MG63 (cell line): ENCODE measurements around the gene CDS2. TPM values are rescaled to one million over a fixed set of nuclear protein-coding genes. Genes with fewer than 3 reads are reported as not detected.
A peak's percentile ranks its signal among the peaks of the same experiment; 100 is the strongest.

Experiments used
- DNase-seq: peaks from one replicate; pipeline ENCODE4 v3.0.0-alpha.2; 2020
- H3K27me3 ChIP-seq: fragments of 250-450 bp; sonication (Bioruptor Pico); 2 replicates; pipeline ENCODE4 v1.5.1; 2020; ENCODE audit warnings: mild to moderate bottlenecking, moderate library complexity
- H3K36me3 ChIP-seq: fragments of 250-450 bp; sonication (Bioruptor Pico); 2 replicates; pipeline ENCODE4 v1.5.1; 2020; ENCODE audit warnings: mild to moderate bottlenecking, moderate library complexity
- H3K4me3 ChIP-seq: fragments of 250-450 bp; sonication (Bioruptor Pico); 2 replicates; pipeline ENCODE4 v1.5.1; 2020; ENCODE audit warnings: mild to moderate bottlenecking, moderate library complexity
- H3K9me3 ChIP-seq: fragments of 250-450 bp; sonication (Bioruptor Pico); 2 replicates; pipeline ENCODE4 v1.5.1; 2020; ENCODE audit warnings: mild to moderate bottlenecking, moderate library complexity
- total RNA-seq: library from RNA; depleted of rRNA; stranded (reverse); fragments of >200 nt; shearing (Covaris generic); gene quantifications from 2 replicates; pipeline ENCODE4 v1.2.3, GENCODE V29; 2014; ENCODE audit warnings: low replicate concordance

Gene CDS2
- total RNA-seq, 1 experiment from 2014 or later: 4.0 TPM

DNA sequence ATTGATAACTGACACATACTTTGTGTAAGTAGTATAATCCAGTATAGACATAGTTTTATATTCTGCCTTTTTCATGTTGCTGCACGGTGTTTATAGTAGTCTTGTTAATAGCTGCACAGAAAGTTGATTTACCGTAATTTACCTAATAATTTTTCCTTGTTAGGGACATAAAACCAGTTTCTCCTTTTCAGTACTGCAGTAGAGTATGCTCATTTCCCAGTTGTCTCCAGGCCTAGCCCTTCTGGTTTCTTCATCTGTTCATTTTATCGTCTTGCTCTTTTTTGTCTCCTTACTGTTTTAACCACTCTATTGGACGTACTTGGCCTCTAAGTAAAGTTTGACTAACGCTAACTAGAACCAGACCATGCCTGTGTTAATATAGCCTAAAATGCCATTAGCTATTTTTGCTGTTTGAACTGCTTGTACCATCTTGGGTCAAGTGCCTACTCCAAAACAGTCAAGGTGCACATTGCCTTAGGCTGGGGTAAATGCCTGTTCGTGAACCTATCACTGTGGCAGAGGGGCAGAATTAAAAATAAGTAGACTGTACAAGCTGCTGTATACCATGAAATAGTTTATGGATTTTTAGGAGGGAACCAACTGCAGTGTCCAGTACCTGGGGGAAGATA lies 34.8 kb downstream of the CDS2 start:
- no peaks in the 10 kb centered on the region; the same call in 1 of the 2 replicates for H3K9me3 ChIP-seq

DNA sequence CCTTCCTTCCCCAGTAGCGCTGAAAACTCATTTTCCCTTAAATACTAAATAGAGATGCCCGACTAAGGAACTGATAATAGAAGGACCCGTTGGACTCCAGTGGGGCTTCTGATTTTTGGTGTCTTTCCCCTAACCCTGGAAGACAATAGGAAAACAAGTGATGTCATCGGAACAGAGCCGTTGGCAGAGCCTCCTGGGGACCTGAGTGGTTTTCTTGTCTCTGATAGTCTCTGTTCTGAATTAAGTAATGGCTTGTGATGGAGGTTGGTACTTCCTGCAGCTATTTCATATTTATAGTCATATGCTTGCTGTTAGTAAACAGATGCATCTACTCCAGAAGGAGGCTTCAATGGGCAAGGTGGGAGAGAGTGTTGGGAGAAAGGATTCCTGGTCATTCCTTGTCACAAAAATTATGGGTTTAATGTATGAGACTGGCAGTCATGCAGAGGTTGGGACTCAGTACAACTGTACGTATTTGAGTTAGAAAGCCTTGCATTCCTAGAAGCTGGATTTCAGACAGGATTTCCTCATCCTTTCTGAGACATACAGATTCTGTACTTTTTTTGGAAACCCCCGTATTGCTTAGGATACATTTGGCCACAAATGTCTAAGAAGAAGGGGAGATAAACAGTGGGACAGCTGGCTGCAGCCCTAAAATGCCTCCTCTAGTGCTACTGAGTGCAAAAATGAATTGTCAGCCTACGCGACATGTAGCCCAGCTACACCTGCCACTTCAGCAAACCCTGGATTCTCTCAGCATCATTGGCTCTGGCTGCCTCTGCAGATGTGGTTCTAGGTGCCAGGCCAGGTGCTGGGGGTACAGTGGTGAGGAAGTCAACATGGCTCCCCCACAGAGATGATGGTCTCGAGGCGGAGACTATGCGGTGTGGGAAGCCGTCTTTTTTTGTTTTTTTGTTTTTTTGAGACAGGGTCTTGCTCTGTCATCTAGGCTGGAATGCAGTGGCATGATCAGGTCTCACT lies 38.1 kb downstream of the CDS2 start:
- no peaks in the 10 kb centered on the region for H3K27me3 ChIP-seq
- no peaks in the 10 kb centered on the region for H3K36me3 ChIP-seq
- no peak overlapping the region for H3K4me3 ChIP-seq
- DNase-seq: no peak
- no peaks in the 10 kb centered on the region; the same call in 1 of the 2 replicates for H3K9me3 ChIP-seq

More for the DNA sequence above, 34.8 kb downstream of the CDS2 start:
- Histone ChIP-seq H3K27me3 (no peaks in the 10 kb centered on the region), H3K36me3 (no peaks in the 10 kb centered on the region), H3K4me3 (no peak overlapping the region)
- no peak for DNase-seq

DNA sequence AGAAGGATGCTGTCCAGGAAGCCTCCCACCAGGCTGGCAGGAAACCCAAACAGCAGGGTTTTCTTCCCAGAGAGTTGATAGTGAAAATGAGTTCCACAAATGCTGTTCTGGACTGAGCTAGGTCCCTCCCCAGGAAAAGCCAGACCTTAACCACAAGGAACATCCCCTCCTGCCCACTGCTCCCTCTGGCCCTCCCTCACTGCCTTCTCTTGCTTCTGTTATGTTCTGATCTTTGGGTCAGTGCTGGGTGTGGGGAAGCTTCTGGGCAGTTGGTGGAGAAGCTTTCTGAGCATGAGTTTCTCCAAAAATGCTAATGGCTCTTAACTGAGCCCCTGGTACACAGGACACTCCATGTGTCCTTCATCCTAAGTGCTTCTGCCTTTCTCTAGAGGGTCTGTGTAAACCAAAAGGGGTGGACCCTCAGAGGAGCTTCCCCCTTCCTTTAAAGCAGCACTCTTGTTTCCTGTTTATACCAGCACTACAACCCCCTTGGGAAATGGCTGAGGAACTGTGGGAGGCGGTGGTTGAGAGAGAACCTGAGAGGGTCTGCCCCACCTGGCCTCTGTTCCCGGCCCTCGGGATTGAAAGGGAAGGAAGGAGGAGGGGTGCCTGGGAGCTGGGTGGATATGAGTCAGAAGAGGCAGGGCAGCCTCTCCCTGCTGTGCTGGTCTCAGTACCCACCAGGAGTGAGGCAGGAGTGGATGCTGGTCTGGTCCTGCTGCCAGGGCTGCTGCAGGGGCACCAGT lies 42.0 kb downstream of the CDS2 start:
- H3K4me3 ChIP-seq: no peak overlapping the region

DNA sequence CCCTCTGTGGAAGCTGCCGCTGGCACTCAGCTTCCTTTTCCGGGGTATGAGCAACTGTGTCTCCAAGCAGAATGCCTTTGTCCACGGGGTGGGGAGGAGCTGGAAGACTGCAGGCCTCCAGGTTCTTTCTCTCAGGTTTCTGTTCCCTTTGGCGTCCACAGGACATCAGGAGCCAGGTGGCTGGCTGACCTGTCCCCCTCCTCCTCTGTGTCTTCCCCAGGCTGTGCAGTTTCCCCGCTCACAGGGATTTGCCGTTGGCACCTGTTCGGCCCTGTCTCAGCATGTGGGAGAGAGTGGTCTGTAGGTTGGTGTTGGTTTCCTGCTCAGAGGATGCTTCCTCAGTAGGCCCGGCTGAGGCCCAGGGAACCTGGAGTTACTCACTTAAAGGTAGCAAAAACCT lies 43.5 kb downstream of the CDS2 start:
- Histone ChIP-seq H3K27me3 (no peaks in the 10 kb centered on the region), H3K4me3 (no peak overlapping the region), H3K9me3 (no peaks in the 10 kb centered on the region), H3K36me3 (no peaks in the 10 kb centered on the region)
- DNase-seq: no peak

More for the DNA sequence above, 42.0 kb downstream of the CDS2 start:
- no peaks in the 10 kb centered on the region for H3K27me3 ChIP-seq
- no peaks in the 10 kb centered on the region for H3K9me3 ChIP-seq
- no peaks in the 10 kb centered on the region for H3K36me3 ChIP-seq
- DNase-seq: peak; percentile 40

DNA sequence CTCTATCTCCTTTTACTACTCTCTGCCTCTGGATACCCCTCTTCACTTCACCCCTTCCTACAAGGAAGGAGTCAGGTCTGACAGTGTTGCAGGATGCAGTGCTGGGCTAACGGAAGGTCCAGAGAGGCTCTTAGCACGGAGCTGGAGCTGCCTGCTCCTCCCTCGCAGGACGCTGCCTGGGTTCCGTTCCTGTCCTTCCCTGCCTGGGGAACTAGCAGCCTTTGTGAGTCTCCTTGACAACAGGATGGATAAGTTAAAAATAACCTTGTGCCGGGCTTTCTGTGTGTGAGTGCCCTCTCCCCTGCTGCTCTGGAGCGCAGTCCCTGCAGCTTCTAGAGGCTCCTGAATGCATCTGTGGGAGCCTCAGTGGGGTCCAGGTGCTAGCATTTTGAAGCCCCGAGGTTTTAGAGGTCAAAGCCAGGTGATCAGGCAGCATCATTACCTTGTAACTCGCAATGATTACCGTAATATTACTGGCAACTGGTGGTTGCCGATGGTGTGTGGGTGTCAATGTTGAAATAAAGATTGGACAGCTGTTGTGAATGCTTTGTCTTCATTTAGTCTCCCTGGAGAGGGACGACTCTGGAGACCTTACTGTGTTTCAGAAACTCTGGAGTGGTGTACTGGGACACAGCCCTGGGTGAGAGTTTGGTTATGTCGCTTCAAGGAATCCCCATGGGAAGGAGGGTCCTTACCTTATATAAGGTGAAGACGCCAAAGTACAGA lies 44.4 kb downstream of the CDS2 start:
- no peak for DNase-seq
- no peak overlapping the region for H3K4me3 ChIP-seq
- H3K9me3 ChIP-seq: no peaks in the 10 kb centered on the region
- H3K27me3 ChIP-seq: no peaks in the 10 kb centered on the region
- no peaks in the 10 kb centered on the region for H3K36me3 ChIP-seq

DNA sequence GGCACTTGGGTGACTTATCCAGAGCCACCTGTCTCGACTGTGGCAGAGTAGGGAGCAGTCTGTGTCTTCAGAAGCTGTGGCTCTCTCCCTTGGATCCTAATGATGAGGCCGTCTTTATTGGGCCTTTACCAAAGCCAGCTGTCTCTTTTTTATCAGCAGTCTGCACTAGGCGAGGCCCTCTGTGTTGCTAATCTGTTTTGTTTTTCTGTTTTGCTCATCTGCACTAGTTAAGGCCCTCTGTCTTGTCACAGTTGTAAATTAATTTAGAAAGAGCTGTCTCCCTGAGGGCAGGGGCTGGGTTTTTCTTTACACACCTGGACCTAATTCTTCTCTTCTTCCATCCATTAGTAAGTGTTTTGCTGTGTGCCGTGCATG lies 45.0 kb downstream of the CDS2 start:
- DNase-seq: no peak
- H3K9me3 ChIP-seq: no peaks in the 10 kb centered on the region
- no peak overlapping the region for H3K4me3 ChIP-seq
- H3K27me3 ChIP-seq: no peaks in the 10 kb centered on the region
- no peaks in the 10 kb centered on the region for H3K36me3 ChIP-seq

DNA sequence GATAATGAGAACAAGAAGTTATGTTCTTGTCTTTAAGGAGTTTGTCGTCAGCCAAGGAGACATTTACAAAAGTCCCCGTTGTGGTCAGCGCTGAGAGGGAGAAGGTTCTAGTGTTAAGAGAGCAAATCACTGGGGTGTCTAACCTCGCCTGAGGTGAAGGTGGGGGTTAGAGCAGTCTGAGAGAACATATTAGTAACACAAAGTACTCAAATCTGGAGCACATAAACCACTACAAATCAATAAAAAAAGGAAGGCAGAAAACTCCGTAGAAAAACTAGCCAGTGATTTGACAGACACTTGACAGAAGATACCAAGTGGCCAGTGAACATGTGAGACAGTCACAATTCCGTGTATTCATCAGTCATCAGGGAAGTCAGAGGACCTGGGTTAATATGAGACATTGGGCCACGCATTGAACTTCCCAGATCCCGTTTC lies 45.4 kb downstream of the CDS2 start:
- DNase-seq: no peak
- no peaks in the 10 kb centered on the region for H3K36me3 ChIP-seq
- H3K27me3 ChIP-seq: no peaks in the 10 kb centered on the region
- no peak overlapping the region for H3K4me3 ChIP-seq
- no peaks in the 10 kb centered on the region for H3K9me3 ChIP-seq

DNA sequence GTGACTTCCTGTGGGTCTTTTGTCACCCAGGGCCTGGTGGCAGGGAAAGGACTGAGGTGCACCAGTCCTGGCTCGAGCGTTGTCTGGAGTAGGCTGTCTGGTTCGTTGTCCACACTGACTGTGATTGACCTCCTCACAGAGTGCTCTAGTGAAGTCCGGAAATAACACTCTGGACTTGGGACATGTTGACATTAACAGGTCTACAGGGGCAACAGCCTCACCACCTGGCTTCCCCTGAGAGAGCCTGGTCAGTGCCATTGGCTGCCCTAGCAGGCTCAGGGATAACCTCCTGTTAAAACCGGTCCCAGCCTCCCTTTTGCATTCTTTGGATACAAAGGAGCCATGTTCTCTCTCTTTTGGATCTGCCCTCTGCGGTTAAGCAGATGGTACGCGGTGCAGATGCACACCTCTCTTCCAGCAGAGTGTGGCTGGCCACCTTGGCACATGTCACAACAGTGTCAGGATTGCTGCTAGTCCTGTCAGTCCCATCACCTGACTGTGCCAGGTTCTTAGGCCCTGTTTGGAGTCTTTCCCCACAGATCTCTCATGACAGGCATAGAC lies 46.2 kb downstream of the CDS2 start:
- H3K9me3 ChIP-seq: no peaks in the 10 kb centered on the region
- H3K4me3 ChIP-seq: no peak overlapping the region
- no peaks in the 10 kb centered on the region for H3K27me3 ChIP-seq
- no peaks in the 10 kb centered on the region for H3K36me3 ChIP-seq
- DNase-seq: no peak

DNA sequence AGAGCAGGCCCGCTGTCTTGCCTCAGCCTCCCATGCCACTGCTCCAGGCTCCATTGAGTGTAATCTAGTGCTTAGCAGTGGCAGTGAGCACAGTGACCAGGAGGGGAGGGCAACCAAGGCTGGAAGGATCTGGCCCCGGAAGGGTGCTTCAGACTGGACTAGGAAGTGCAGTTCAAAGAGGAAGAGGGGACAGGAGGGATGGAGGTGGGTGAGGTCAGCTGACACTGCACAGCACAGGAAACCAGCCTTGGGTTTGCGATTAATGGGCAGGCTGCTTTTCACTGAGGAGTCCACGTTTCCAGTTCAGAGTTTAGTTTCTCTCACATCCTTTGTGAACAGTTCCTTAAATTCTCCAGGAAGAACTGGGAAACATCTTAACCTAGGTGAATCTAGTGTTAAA lies 46.9 kb downstream of the CDS2 start:
- no peaks in the 10 kb centered on the region for H3K36me3 ChIP-seq
- no peaks in the 10 kb centered on the region for H3K27me3 ChIP-seq
- DNase-seq: no peak
- H3K4me3 ChIP-seq: no peak overlapping the region
- H3K9me3 ChIP-seq: no peaks in the 10 kb centered on the region

DNA sequence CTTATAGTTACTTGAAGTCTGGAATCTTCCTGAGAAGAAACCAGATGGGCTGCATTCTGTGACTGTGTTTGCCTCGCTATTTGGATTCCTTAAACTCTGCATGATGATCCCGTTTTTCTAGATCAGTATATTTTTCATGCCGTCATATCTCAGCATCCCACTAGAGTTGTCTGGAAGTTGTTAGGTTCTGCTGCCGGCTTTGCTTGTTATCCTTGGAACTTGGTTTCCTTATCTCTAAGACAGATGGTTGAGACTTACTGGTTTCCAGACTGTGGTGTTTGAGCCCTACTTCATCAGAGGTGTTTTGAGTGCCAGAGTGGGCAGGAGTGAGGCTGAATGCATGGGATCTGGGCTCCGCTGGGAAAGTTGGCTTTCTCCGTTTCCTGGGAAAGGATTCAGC lies 50.3 kb downstream of the CDS2 start:
- Histone ChIP-seq H3K36me3 (0 out of 2 replicates have a peak, but pooled peaks cover 4% of the 10 kb centered on the region), H3K4me3 (no peak overlapping the region), H3K9me3 (no peaks in the 10 kb centered on the region), H3K27me3 (no peaks in the 10 kb centered on the region)
- no peak for DNase-seq

DNA sequence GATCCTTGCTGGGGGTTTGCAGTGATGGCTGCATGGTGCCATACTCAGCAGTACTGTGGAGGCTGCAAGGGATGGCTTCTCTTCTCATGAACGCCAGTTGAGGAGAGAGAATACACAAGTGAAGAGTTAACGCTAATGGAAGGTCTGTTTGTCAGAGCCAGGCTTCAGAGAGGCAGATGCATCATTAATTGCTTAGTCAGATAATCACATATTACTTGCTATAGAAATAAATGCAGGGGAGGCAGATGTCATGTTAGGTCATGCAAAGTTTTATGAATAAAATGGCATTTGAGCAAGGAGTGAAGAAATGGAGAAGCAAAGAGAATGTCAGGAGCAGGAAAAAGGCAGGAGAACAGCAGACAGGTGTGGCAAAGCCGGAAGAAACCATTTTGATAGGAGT lies 51.2 kb downstream of the CDS2 start:
- 0 out of 2 replicates have a peak, but pooled peaks cover 4% of the 10 kb centered on the region for H3K36me3 ChIP-seq
- H3K27me3 ChIP-seq: no peaks in the 10 kb centered on the region
- no peak for DNase-seq
- no peak overlapping the region for H3K4me3 ChIP-seq
- no peaks in the 10 kb centered on the region for H3K9me3 ChIP-seq

DNA sequence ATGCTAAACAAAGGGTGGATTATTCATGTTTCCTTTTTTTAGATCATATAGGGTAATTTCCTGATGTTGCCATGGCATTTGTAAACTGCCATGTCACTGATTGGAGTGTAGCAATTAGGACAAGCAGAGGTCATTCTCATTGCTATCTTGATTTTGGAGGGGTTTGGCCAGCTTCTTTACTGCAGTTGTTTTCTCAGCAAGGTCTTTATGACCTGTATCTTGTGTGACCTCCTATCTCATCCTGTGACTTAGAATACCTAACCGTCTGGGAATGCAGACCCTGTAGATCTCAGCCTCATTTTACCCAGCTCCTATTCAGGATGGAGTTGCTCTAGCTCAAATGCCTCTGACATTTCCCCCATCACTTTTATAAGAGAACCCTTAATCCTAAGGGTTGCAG lies 53.6 kb downstream of the CDS2 start:
- H3K9me3 ChIP-seq: no peaks in the 10 kb centered on the region
- H3K27me3 ChIP-seq: no peaks in the 10 kb centered on the region
- DNase-seq: no peak
- H3K36me3 ChIP-seq: peaks cover 8% of the 10 kb centered on the region; the same call in 1 of the 2 replicates
- H3K4me3 ChIP-seq: no peak overlapping the region

DNA sequence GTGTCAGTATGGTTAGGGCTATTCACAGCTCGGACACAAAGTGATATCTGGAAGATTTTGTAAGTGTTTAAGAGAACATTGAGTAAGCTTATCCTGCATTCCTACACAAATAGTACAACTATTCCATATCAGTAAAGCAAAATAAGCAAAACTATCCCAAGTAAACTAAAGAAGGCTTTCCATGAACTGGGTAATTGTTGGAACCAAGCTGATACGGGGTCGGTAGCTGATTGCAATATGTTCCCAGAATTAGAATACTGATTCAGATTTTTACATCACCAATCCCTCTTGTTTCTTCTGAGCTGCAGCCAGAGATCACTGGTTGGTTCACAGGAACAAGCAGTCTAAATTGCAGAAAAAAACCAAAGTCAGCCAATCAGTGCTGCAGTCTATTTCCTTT lies 54.1 kb downstream of the CDS2 start:
- DNase-seq: no peak
- Histone ChIP-seq H3K36me3 (peaks cover 11% of the 10 kb centered on the region; the same call in 1 of the 2 replicates), H3K27me3 (no peaks in the 10 kb centered on the region), H3K4me3 (no peak overlapping the region), H3K9me3 (no peaks in the 10 kb centered on the region)

DNA sequence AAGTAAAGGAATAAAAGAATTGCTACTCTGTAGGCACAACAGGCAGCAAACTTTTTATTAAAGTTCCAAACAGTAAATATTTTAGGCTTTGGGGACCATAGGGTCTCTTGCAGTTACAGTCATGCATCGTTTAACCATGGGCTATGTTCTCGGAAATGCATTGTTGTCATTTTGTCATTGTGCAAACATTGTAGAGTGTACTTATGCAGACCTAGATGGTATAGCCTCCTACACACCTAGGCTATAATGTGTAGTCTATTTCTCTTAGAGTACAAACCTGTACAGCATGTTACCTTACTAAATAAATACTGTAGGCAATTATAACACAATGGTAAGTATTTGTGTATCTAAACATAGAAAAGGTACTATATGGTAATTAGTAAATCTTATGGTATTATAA lies 54.7 kb downstream of the CDS2 start:
- H3K9me3 ChIP-seq: no peaks in the 10 kb centered on the region
- no peak overlapping the region for H3K4me3 ChIP-seq
- H3K36me3 ChIP-seq: peaks cover 11% of the 10 kb centered on the region; the same call in 1 of the 2 replicates
- H3K27me3 ChIP-seq: no peaks in the 10 kb centered on the region
- DNase-seq: no peak

DNA sequence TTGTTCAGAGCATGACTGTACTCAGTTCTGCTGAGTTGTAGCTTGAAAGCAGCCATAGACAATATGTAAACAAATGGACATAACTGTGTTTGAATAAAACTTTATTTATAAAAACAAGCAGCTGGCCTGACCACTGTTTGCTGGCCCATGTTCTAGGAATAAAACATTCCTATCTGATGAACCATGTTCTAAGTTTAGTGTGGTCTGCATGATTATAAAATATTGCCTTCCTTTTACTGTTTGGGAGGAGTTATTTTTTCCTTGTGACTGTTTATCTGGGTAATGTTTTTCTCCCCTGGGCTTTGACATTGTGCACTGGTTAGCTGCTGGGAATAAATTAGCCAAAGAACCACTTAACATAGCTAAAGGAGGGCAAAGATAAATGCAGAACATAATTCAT lies 55.1 kb downstream of the CDS2 start:
- no peak overlapping the region for H3K4me3 ChIP-seq
- DNase-seq: no peak
- H3K27me3 ChIP-seq: no peaks in the 10 kb centered on the region
- no peaks in the 10 kb centered on the region for H3K9me3 ChIP-seq
- H3K36me3 ChIP-seq: peaks cover 11% of the 10 kb centered on the region; the same call in 1 of the 2 replicates

DNA sequence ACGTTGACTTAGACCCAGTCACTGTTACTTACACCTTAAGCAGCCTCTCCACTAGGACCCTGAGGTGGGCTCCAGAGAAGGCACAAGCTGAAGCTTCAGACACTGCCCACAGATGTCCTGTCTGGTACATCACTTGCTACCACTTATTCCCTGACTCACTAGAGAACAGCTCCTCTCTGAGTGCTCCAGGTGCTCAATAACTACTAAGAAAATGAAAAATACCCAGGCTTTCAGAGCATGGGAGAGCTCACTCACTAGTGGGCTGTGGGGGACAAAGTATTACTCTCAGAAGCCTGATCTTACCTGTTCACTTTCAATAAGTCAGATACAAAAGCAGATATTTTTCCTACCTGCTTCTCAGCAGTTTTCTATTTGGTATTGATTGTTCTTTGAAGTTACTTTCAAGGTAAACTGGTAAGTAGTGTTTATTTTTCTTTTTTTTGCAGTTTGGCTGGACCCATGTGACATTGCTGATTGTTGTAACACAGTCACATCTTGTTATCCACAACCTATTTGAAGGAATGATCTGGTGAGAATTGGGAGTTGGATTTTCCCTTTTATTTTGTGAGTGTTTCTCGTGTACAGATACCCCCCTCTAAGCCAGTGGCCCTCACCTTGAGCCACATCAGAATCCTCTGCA lies 55.9 kb downstream of the CDS2 start:
- Histone ChIP-seq H3K4me3 (no peak overlapping the region), H3K9me3 (no peaks in the 10 kb centered on the region), H3K36me3 (peaks cover 11% of the 10 kb centered on the region; the same call in 1 of the 2 replicates), H3K27me3 (no peaks in the 10 kb centered on the region)
- DNase-seq: no peak
